IPS DF 6.9 (cell line): ENCODE measurements around the gene SPATS2L.

Source experiments
- DNase-seq: peaks from one replicate; pipeline ENCODE4 v3.0.0-alpha.2; 2013; ENCODE audit warnings: low read depth, low spot score
- H3K27ac ChIP-seq: one replicate; pipeline ENCODE4 v1.5.1; 2013; ENCODE audit warnings: low read length, control low read depth
- H3K27me3 ChIP-seq: 2 replicates; pipeline ENCODE4 v1.6.1; 2013; ENCODE audit warnings: mild to moderate bottlenecking, low read length; ENCODE audit not compliant: control insufficient read depth, insufficient read depth
- H3K36me3 ChIP-seq: 2 replicates; pipeline ENCODE4 v1.6.1; 2013; ENCODE audit warnings: low read length; ENCODE audit not compliant: control insufficient read depth, insufficient read depth
- H3K4me1 ChIP-seq: 2 replicates; pipeline ENCODE4 v1.6.1; 2013; ENCODE audit warnings: low read length; ENCODE audit not compliant: control insufficient read depth, insufficient read depth
- H3K4me3 ChIP-seq: 2 replicates; pipeline ENCODE4 v1.5.1; 2013; ENCODE audit warnings: mild to moderate bottlenecking, low read length
- H3K9me3 ChIP-seq: 2 replicates; pipeline ENCODE4 v1.6.1; 2013; ENCODE audit warnings: low read length, inconsistent platforms; ENCODE audit not compliant: control insufficient read depth, insufficient read depth
- WGBS: extraction: QIAGEN DNeasy Blood & Tissue Kit; methylation state at CpG from one replicate; pipeline ENCODE4 v1.1.7; 2013; ENCODE audit warnings: mixed read lengths, missing lambda C conversion rate; ENCODE audit not compliant: insufficient read length, insufficient coverage; 5-methylcytosine and 5-hydroxymethylcytosine counted together

SPATS2L gene

GRCh38 chr2:200385063-200385635 is 78.7 kb downstream of the SPATS2L start:
- no peaks in the 10 kb centered on the region for H3K9me3 ChIP-seq
- no peak for DNase-seq
- H3K4me1 ChIP-seq: peaks cover 9% of the 10 kb centered on the region
- H3K36me3 ChIP-seq: peaks cover 11% of the 10 kb centered on the region
- H3K27me3 ChIP-seq: no peaks in the 10 kb centered on the region
- WGBS: no CpG with 5 or more reads among the region's 5 CpGs
- no peak overlapping the region for H3K4me3 ChIP-seq
- H3K27ac ChIP-seq: no peak overlapping the region

- H3K4me3 ChIP-seq: no peak overlapping the region
- no peaks in the 10 kb centered on the region for H3K27me3 ChIP-seq
- H3K36me3 ChIP-seq: peaks cover 17% of the 10 kb centered on the region
- no CpG with 5 or more reads among the region's 2 CpGs for WGBS
- DNase-seq: no peak
- H3K9me3 ChIP-seq: no peaks in the 10 kb centered on the region
- no peaks in the 10 kb centered on the region for H3K4me1 ChIP-seq
- no peak overlapping the region for H3K27ac ChIP-seq
Observed at GRCh38 chr2:200393191-200393590, 86.7 kb downstream of the SPATS2L start.

GRCh38 chr2:200394045-200394444 is 87.6 kb downstream of the SPATS2L start:
- peaks cover 17% of the 10 kb centered on the region for H3K36me3 ChIP-seq
- WGBS: no CpG with 5 or more reads among the region's 7 CpGs
- no peaks in the 10 kb centered on the region for H3K4me1 ChIP-seq
- H3K4me3 ChIP-seq: no peak overlapping the region
- H3K27me3 ChIP-seq: no peaks in the 10 kb centered on the region
- no peak for DNase-seq
- H3K27ac ChIP-seq: no peak overlapping the region
- H3K9me3 ChIP-seq: no peaks in the 10 kb centered on the region

GRCh38 chr2:200396781-200397242 is 90.3 kb downstream of the SPATS2L start:
- no CpG with 5 or more reads among the region's 2 CpGs for WGBS
- H3K36me3 ChIP-seq: no peaks in the 10 kb centered on the region
- no peak overlapping the region for H3K4me3 ChIP-seq
- H3K4me1 ChIP-seq: no peaks in the 10 kb centered on the region
- no peak for DNase-seq
- no peak overlapping the region for H3K27ac ChIP-seq
- H3K27me3 ChIP-seq: no peaks in the 10 kb centered on the region
- H3K9me3 ChIP-seq: no peaks in the 10 kb centered on the region

GRCh38 chr2:200397785-200398184 is 91.3 kb downstream of the SPATS2L start:
- Histone ChIP-seq H3K27ac (no peak overlapping the region), H3K4me1 (no peaks in the 10 kb centered on the region), H3K4me3 (no peak overlapping the region), H3K9me3 (no peaks in the 10 kb centered on the region), H3K27me3 (no peaks in the 10 kb centered on the region), H3K36me3 (no peaks in the 10 kb centered on the region)
- WGBS: no CpG with 5 or more reads among the region's 4 CpGs
- no peak for DNase-seq

- Histone ChIP-seq H3K36me3 (no peaks in the 10 kb centered on the region), H3K9me3 (no peaks in the 10 kb centered on the region), H3K27ac (no peak overlapping the region), H3K4me3 (no peak overlapping the region), H3K27me3 (no peaks in the 10 kb centered on the region), H3K4me1 (no peaks in the 10 kb centered on the region)
- DNase-seq: no peak
- WGBS: no CpG with 5 or more reads among the region's 1 CpG
Observed at GRCh38 chr2:200399046-200399445, 92.6 kb downstream of the SPATS2L start.

- Histone ChIP-seq H3K9me3 (no peaks in the 10 kb centered on the region), H3K4me1 (no peaks in the 10 kb centered on the region), H3K4me3 (no peak overlapping the region), H3K36me3 (0 out of 2 replicates have a peak, but pooled peaks cover 1% of the 10 kb centered on the region), H3K27me3 (no peaks in the 10 kb centered on the region), H3K27ac (no peak overlapping the region)
- DNase-seq: no peak
- no CpG with 5 or more reads among the region's 1 CpG for WGBS
Observed at GRCh38 chr2:200399636-200400035, 93.1 kb downstream of the SPATS2L start.

- no peak overlapping the region for H3K4me3 ChIP-seq
- H3K9me3 ChIP-seq: no peaks in the 10 kb centered on the region
- no peak for DNase-seq
- 0 out of 2 replicates have a peak, but pooled peaks cover 4% of the 10 kb centered on the region for H3K36me3 ChIP-seq
- WGBS: no CpG with 5 or more reads among the region's 4 CpGs
- no peak overlapping the region for H3K27ac ChIP-seq
- 0 out of 2 replicates have a peak, but pooled peaks cover 4% of the 10 kb centered on the region for H3K4me1 ChIP-seq
- no peaks in the 10 kb centered on the region for H3K27me3 ChIP-seq
Observed at GRCh38 chr2:200403814-200404213, 97.3 kb downstream of the SPATS2L start.

- H3K27ac ChIP-seq: no peak overlapping the region
Observed at GRCh38 chr2:200404615-200405014, 98.1 kb downstream of the SPATS2L start.

GRCh38 chr2:200405599-200406298 is 99.3 kb downstream of the SPATS2L start:
- Histone ChIP-seq H3K4me1 (0 out of 2 replicates have a peak, but pooled peaks cover 4% of the 10 kb centered on the region), H3K27ac (no peak overlapping the region), H3K36me3 (0 out of 2 replicates have a peak, but pooled peaks cover 4% of the 10 kb centered on the region), H3K27me3 (no peaks in the 10 kb centered on the region), H3K4me3 (no peak overlapping the region), H3K9me3 (no peaks in the 10 kb centered on the region)
- no peak for DNase-seq
- WGBS: no CpG with 5 or more reads among the region's 1 CpG

More at GRCh38 chr2:200404615-200405014, 98.1 kb downstream of the SPATS2L start:
- Histone ChIP-seq H3K9me3 (no peaks in the 10 kb centered on the region), H3K27me3 (no peaks in the 10 kb centered on the region), H3K4me3 (no peak overlapping the region), H3K36me3 (0 out of 2 replicates have a peak, but pooled peaks cover 4% of the 10 kb centered on the region), H3K4me1 (0 out of 2 replicates have a peak, but pooled peaks cover 4% of the 10 kb centered on the region)
- DNase-seq: no peak
- no CpG with 5 or more reads among the region's 4 CpGs for WGBS
